Measurements from ENCODE around the gene TMEM178A. TPM values are rescaled to one million over a fixed set of nuclear protein-coding genes. Genes with fewer than 3 reads are reported as not detected.
"Not testable (repeated sequence)": the region's sequence is repeated elsewhere in the genome, so short reads cannot be mapped to it uniquely, and the experiment has no call there.

Gene TMEM178A
- total RNA-seq, 2 experiments from 2014 or later: 0.22 to 0.53 TPM

DNA sequence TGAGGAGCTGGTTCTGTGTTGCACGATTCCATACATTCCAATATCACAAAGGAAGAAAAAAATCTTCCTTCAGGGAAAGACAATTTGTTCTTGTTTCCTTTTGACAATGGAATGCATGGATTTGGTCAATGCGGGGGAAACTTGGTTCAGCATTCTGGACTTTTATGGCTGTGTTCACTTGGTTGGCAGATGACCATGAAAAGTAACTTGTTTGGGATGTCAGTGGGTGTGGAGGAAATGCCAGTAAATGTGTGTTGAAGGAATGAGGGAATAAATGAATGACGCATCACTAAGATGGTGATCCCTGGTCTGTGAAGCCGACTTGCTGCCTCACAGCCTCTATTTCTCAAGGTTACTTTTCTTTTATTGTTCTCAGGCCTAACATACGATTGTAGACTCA is 59.7 kb downstream of the TMEM178A start:
- H3K4me3 Mint-ChIP-seq: no peak overlapping the region
- H3K9me3 ChIP-seq (ENCODE audit: control insufficient read depth in 1 of 2, insufficient read depth in 1 of 2, low read length in 2 of 2): no peaks in the 10 kb centered on the region
- ATAC-seq (ENCODE audit: poor library complexity) (no peak), DNase-seq (no peak)
- no peak overlapping the region for H3K4me3 ChIP-seq (ENCODE audit: low read length)
- no peaks in the 10 kb centered on the region for H3K9me3 Mint-ChIP-seq
- no peaks in the 10 kb centered on the region for H3K36me3 Mint-ChIP-seq (ENCODE audit: low read depth)
- peaks cover 13% of the 10 kb centered on the region for H3K27me3 Mint-ChIP-seq
- POLR2A ChIA-PET: no interaction called here
- H3K4me1 Mint-ChIP-seq (ENCODE audit: low read depth): no peaks in the 10 kb centered on the region
- CTCF ChIA-PET: no interaction called here
- intact Hi-C loops (cut with DNase I, micrococcal nuclease): no loop called here
- no peak for TF ChIP-seq CTCF (IDR thresholded peaks at IDR 0.05)
- H3K27ac ChIP-seq (ENCODE audit: low read depth in 1 of 2, low read length in 2 of 2): no peak overlapping the region
- no peak overlapping the region for H3K27ac Mint-ChIP-seq
- no peaks in the 10 kb centered on the region for H3K36me3 ChIP-seq (ENCODE audit: insufficient read depth, low read length)
- H3K27me3 ChIP-seq (ENCODE audit: control insufficient read depth in 1 of 2, insufficient read depth in 2 of 2, low read length in 2 of 2): no peaks in the 10 kb centered on the region
- H3K4me1 ChIP-seq (ENCODE audit: insufficient read depth, low read length): no peaks in the 10 kb centered on the region

GRCh38 chr2:39728085-39728484 is 62.4 kb downstream of the TMEM178A start:
- H3K4me3 Mint-ChIP-seq; H3K27ac ChIP-seq (ENCODE audit: low read depth in 1 of 2, low read length in 2 of 2); H3K36me3 ChIP-seq (ENCODE audit: insufficient read depth, low read length); H3K4me1 Mint-ChIP-seq (ENCODE audit: low read depth); H3K4me3 ChIP-seq (ENCODE audit: low read length); intact Hi-C loops (cut with DNase I, micrococcal nuclease); ATAC-seq (ENCODE audit: poor library complexity); H3K27me3 ChIP-seq (ENCODE audit: control insufficient read depth in 1 of 2, insufficient read depth in 2 of 2, low read length in 2 of 2); H3K9me3 ChIP-seq (ENCODE audit: control insufficient read depth in 1 of 2, insufficient read depth in 1 of 2, low read length in 2 of 2); POLR2A ChIA-PET; DNase-seq; H3K9me3 Mint-ChIP-seq; H3K36me3 Mint-ChIP-seq (ENCODE audit: low read depth); CTCF ChIA-PET; H3K4me1 ChIP-seq (ENCODE audit: insufficient read depth, low read length); H3K27me3 Mint-ChIP-seq; H3K27ac Mint-ChIP-seq: not testable (repeated sequence)

DNA sequence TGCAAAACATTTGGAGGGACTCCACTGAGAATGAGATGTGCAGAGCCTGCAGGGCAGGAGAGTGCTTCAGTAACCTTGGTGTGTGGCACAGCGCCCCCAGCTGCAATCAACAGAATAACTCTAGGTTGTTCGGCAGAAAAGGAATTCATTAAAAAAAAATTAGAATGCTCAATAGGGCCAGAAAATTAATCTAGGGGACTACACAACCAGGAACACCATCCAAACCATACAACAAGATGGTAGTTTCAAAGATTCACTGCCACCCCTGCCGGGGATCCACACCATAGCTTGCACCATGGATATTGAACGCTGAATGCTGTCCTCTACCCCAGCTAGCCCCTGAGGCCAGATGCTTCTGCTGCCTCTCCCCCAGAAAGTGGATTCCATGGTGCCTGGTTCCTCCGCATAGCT is 63.2 kb downstream of the TMEM178A start:
- H3K27me3 Mint-ChIP-seq: no peaks in the 10 kb centered on the region
- H3K27me3 ChIP-seq (ENCODE audit: control insufficient read depth in 1 of 2, insufficient read depth in 2 of 2, low read length in 2 of 2): no peaks in the 10 kb centered on the region
- no peaks in the 10 kb centered on the region for H3K9me3 Mint-ChIP-seq
- H3K4me1 Mint-ChIP-seq (ENCODE audit: low read depth): no peaks in the 10 kb centered on the region
- ATAC-seq (ENCODE audit: poor library complexity): peak; percentile 41
- no peaks in the 10 kb centered on the region for H3K36me3 ChIP-seq (ENCODE audit: insufficient read depth, low read length)
- no peak overlapping the region for H3K27ac Mint-ChIP-seq
- intact Hi-C loops (cut with DNase I, micrococcal nuclease): no loop called here
- no peaks in the 10 kb centered on the region for H3K4me1 ChIP-seq (ENCODE audit: insufficient read depth, low read length)
- ChIA-PET POLR2A (no interaction called here), CTCF (interaction anchor here (1.0 kb wide), 1 partner anchor 18 kb away, joined by 3 read pairs; no protein-coding TSS in a partner anchor)
- peaks cover 9% of the 10 kb centered on the region for H3K36me3 Mint-ChIP-seq (ENCODE audit: low read depth)
- no peak overlapping the region for H3K27ac ChIP-seq (ENCODE audit: low read depth in 1 of 2, low read length in 2 of 2)
- no peak overlapping the region for H3K4me3 ChIP-seq (ENCODE audit: low read length)
- no peaks in the 10 kb centered on the region for H3K9me3 ChIP-seq (ENCODE audit: control insufficient read depth in 1 of 2, insufficient read depth in 1 of 2, low read length in 2 of 2)
- no peak overlapping the region for H3K4me3 Mint-ChIP-seq
- TF ChIP-seq CTCF (IDR thresholded peaks at IDR 0.05): peak; percentile 37
- DNase-seq: peak in 2 of 14 experiments; percentile 14 to 15

DNA sequence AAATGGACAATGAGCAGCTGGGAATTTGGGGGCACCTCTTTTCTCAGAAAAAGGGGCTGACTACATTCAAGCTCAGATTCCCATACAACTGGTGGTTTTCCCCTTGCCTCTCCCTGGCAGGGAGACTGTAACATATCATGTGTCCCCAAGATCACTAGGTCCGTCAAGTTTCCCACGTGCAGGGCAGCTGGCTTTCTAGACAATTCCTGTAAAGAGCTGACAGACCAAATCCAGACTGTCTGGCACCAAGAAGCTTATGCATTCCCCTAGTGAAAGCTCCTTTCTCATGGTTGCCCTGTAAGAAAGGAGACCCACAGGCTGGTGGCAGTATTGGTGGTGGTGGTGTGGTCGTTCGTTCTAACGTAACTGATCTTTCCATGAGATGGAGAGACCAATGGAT is 64.6 kb downstream of the TMEM178A start:
- CTCF ChIA-PET: no interaction called here
- no peaks in the 10 kb centered on the region for H3K9me3 Mint-ChIP-seq
- Histone ChIP-seq H3K27me3 (ENCODE audit: control insufficient read depth in 1 of 2, insufficient read depth in 2 of 2, low read length in 2 of 2) (no peaks in the 10 kb centered on the region), H3K9me3 (ENCODE audit: control insufficient read depth in 1 of 2, insufficient read depth in 1 of 2, low read length in 2 of 2) (no peaks in the 10 kb centered on the region), H3K27ac (ENCODE audit: low read depth in 1 of 2, low read length in 2 of 2) (no peak overlapping the region), H3K4me1 (ENCODE audit: insufficient read depth, low read length) (no peaks in the 10 kb centered on the region), H3K4me3 (ENCODE audit: low read length) (no peak overlapping the region), H3K36me3 (ENCODE audit: insufficient read depth, low read length) (no peaks in the 10 kb centered on the region)
- H3K4me3 Mint-ChIP-seq: no peak overlapping the region
- no peak for TF ChIP-seq CTCF (IDR thresholded peaks at IDR 0.05)
- H3K36me3 Mint-ChIP-seq (ENCODE audit: low read depth): peaks cover 22% of the 10 kb centered on the region
- no peaks in the 10 kb centered on the region for H3K27me3 Mint-ChIP-seq
- no peaks in the 10 kb centered on the region for H3K4me1 Mint-ChIP-seq (ENCODE audit: low read depth)
- no peak overlapping the region for H3K27ac Mint-ChIP-seq
- no peak for DNase-seq
- intact Hi-C loops (cut with DNase I, micrococcal nuclease): loop anchor here in 1 of 2 experiments (2.0 kb wide), 1 partner anchor 351 kb away; no protein-coding TSS in a partner anchor
- POLR2A ChIA-PET: no interaction called here
- ATAC-seq (ENCODE audit: poor library complexity): no peak

All from CD4-positive, alpha-beta T cell (primary cell).